Natural killer cell treated with Interleukin-12 subunit alpha and Interleukin-12 subunit beta and Interleukin-15 and Interleukin-18, amount 100 ng/mL, for 72 hours (primary cell): ENCODE measurements around the gene NAV2. TPM values are rescaled to one million over a fixed set of nuclear protein-coding genes. Genes with fewer than 3 reads are reported as not detected.
"Not testable (repeated sequence)": the region's sequence is repeated elsewhere in the genome, so short reads cannot be mapped to it uniquely, and the experiment has no call there.

Experiments
- ATAC-seq, 2 donors: fragments of 150-1000 bp; cut with Tn5 transposase in 1 of 2; sonication (Bioruptor Pico), chemical (Tn5 transposase) in 1 of 2; 2 replicates each; pipeline ENCODE4 v1.10.0; 2021
- DNase-seq: peaks from one replicate; pipeline ENCODE4 v3.0.0; 2022; ENCODE audit warnings: low spot score
- H3K27ac Mint-ChIP-seq, 2 donors: 1 replicate in 1 of 2; 2 replicates in 1 of 2; pipeline ENCODE4 v1.8.0; 2022; ENCODE audit warnings: mixed read lengths in 2 of 2, mild to moderate bottlenecking in 1 of 2, moderate library complexity in 1 of 2
- H3K27me3 Mint-ChIP-seq, 2 donors: 1 replicate in 1 of 2; 2 replicates in 1 of 2; pipeline ENCODE4 v1.8.0; 2022; ENCODE audit warnings: mixed read lengths in 2 of 2
- H3K36me3 Mint-ChIP-seq: one replicate; pipeline ENCODE4 v1.8.0; 2022; ENCODE audit warnings: mixed read lengths
- H3K4me1 Mint-ChIP-seq, 2 donors: 1 replicate in 1 of 2; 2 replicates in 1 of 2; pipeline ENCODE4 v1.8.0; 2022; ENCODE audit warnings: low read depth in 2 of 2, mixed read lengths in 2 of 2, mild to moderate bottlenecking in 1 of 2
- H3K4me3 Mint-ChIP-seq: one replicate; pipeline ENCODE4 v1.8.0; 2022; ENCODE audit warnings: mixed read lengths
- H3K9me3 Mint-ChIP-seq: 2 replicates; pipeline ENCODE4 v1.8.0; 2022; ENCODE audit warnings: mixed read lengths
- total RNA-seq, 2 donors: library from RNA; stranded (reverse); gene quantifications; one replicate each; pipeline ENCODE4 v1.2.3, GENCODE V29; 2022

NAV2 gene
- total RNA-seq, 2 donors from 2014 or later = 0.31 to 0.67 TPM

GRCh38 chr11:19878520-19878919 is 165.9 kb downstream of the NAV2 start:
- H3K4me3 Mint-ChIP-seq = no peak overlapping the region
- no peak overlapping the region for H3K27ac Mint-ChIP-seq
- no peaks in the 10 kb centered on the region for H3K4me1 Mint-ChIP-seq
- ATAC-seq (no peak), DNase-seq (no peak)
- H3K27me3 Mint-ChIP-seq = peaks cover 0 to 7% of the 10 kb centered on the region in 2 donors
- H3K9me3 Mint-ChIP-seq = no peaks in the 10 kb centered on the region
- no peaks in the 10 kb centered on the region for H3K36me3 Mint-ChIP-seq

- ATAC-seq = no peak
- H3K36me3 Mint-ChIP-seq = no peaks in the 10 kb centered on the region
- H3K27me3 Mint-ChIP-seq = peaks cover 0 to 7% of the 10 kb centered on the region in 2 donors
- no peak overlapping the region for H3K4me3 Mint-ChIP-seq
- H3K27ac Mint-ChIP-seq = no peak overlapping the region
- H3K4me1 Mint-ChIP-seq = no peaks in the 10 kb centered on the region
- no peaks in the 10 kb centered on the region for H3K9me3 Mint-ChIP-seq
- no peak for DNase-seq
Observed at GRCh38 chr11:19879307-19880087, 166.9 kb downstream of the NAV2 start.

- Mint-ChIP-seq H3K27me3 (peaks cover 0 to 7% of the 10 kb centered on the region in 2 donors), H3K9me3 (no peaks in the 10 kb centered on the region), H3K36me3 (no peaks in the 10 kb centered on the region), H3K4me1 (no peaks in the 10 kb centered on the region), H3K27ac (no peak overlapping the region), H3K4me3 (no peak overlapping the region)
- DNase-seq (no peak), ATAC-seq (no peak)
Observed at GRCh38 chr11:19880088-19880345, 167.4 kb downstream of the NAV2 start.

GRCh38 chr11:19881177-19881576 is 168.5 kb downstream of the NAV2 start:
- H3K27ac Mint-ChIP-seq = no peak overlapping the region
- no peaks in the 10 kb centered on the region for H3K36me3 Mint-ChIP-seq
- no peak for ATAC-seq
- no peaks in the 10 kb centered on the region for H3K4me1 Mint-ChIP-seq
- peaks cover 0 to 7% of the 10 kb centered on the region in 2 donors for H3K27me3 Mint-ChIP-seq
- no peaks in the 10 kb centered on the region for H3K9me3 Mint-ChIP-seq
- H3K4me3 Mint-ChIP-seq = no peak overlapping the region
- DNase-seq = no peak

- Mint-ChIP-seq H3K36me3 (no peaks in the 10 kb centered on the region), H3K4me1 (no peaks in the 10 kb centered on the region), H3K27ac (no peak overlapping the region), H3K9me3 (no peaks in the 10 kb centered on the region), H3K4me3 (no peak overlapping the region), H3K27me3 (peaks cover 0 to 7% of the 10 kb centered on the region in 2 donors)
- ATAC-seq (no peak), DNase-seq (no peak)
Observed at GRCh38 chr11:19882356-19882755, 169.7 kb downstream of the NAV2 start.

GRCh38 chr11:19886498-19886897 is 173.9 kb downstream of the NAV2 start:
- Mint-ChIP-seq H3K9me3 (no peaks in the 10 kb centered on the region), H3K4me1 (no peaks in the 10 kb centered on the region), H3K4me3 (no peak overlapping the region), H3K36me3 (no peaks in the 10 kb centered on the region), H3K27me3 (peaks cover 5 to 8% of the 10 kb centered on the region in 2 donors), H3K27ac (no peak overlapping the region)
- no peak for ATAC-seq
- no peak for DNase-seq

GRCh38 chr11:19887842-19888241 is 175.2 kb downstream of the NAV2 start:
- no peak overlapping the region for H3K4me3 Mint-ChIP-seq
- H3K9me3 Mint-ChIP-seq = no peaks in the 10 kb centered on the region
- no peaks in the 10 kb centered on the region for H3K4me1 Mint-ChIP-seq
- H3K27ac Mint-ChIP-seq = no peak overlapping the region
- ATAC-seq (no peak), DNase-seq (no peak)
- H3K36me3 Mint-ChIP-seq = no peaks in the 10 kb centered on the region
- H3K27me3 Mint-ChIP-seq = peaks cover 3 to 8% of the 10 kb centered on the region in 2 donors

- Mint-ChIP-seq H3K27ac (no peak overlapping the region), H3K36me3 (no peaks in the 10 kb centered on the region), H3K4me1 (no peaks in the 10 kb centered on the region), H3K9me3 (no peaks in the 10 kb centered on the region), H3K27me3 (peaks cover 3 to 15% of the 10 kb centered on the region in 2 donors), H3K4me3 (no peak overlapping the region)
- DNase-seq = no peak
- ATAC-seq = no peak
Observed at GRCh38 chr11:19889531-19889930, 176.9 kb downstream of the NAV2 start.

- DNase-seq (no peak), ATAC-seq (no peak)
- Mint-ChIP-seq H3K9me3 (no peaks in the 10 kb centered on the region), H3K36me3 (no peaks in the 10 kb centered on the region), H3K4me1 (no peaks in the 10 kb centered on the region), H3K27me3 (peaks cover 3 to 15% of the 10 kb centered on the region in 2 donors), H3K27ac (no peak overlapping the region), H3K4me3 (no peak overlapping the region)
Observed at GRCh38 chr11:19890308-19890707, 177.7 kb downstream of the NAV2 start.

- Mint-ChIP-seq H3K36me3 (no peaks in the 10 kb centered on the region), H3K9me3 (no peaks in the 10 kb centered on the region), H3K4me3 (no peak overlapping the region), H3K4me1 (no peaks in the 10 kb centered on the region), H3K27me3 (peaks cover 3 to 15% of the 10 kb centered on the region in 2 donors), H3K27ac (no peak overlapping the region)
- no peak for DNase-seq
- ATAC-seq = no peak
Observed at GRCh38 chr11:19891022-19891421, 178.4 kb downstream of the NAV2 start.

- DNase-seq = no peak
- Mint-ChIP-seq H3K9me3 (no peaks in the 10 kb centered on the region), H3K36me3 (no peaks in the 10 kb centered on the region), H3K27me3 (peaks cover 3 to 15% of the 10 kb centered on the region in 2 donors), H3K4me1 (no peaks in the 10 kb centered on the region), H3K4me3 (no peak overlapping the region), H3K27ac (no peak overlapping the region)
- ATAC-seq = no peak
Observed at GRCh38 chr11:19892387-19892786, 179.8 kb downstream of the NAV2 start.

GRCh38 chr11:19892876-19893275 is 180.2 kb downstream of the NAV2 start:
- peaks cover 3 to 15% of the 10 kb centered on the region in 2 donors for H3K27me3 Mint-ChIP-seq
- H3K4me3 Mint-ChIP-seq = no peak overlapping the region
- no peaks in the 10 kb centered on the region for H3K36me3 Mint-ChIP-seq
- no peak for DNase-seq
- no peak overlapping the region for H3K27ac Mint-ChIP-seq
- no peaks in the 10 kb centered on the region for H3K9me3 Mint-ChIP-seq
- ATAC-seq = no peak
- H3K4me1 Mint-ChIP-seq = no peaks in the 10 kb centered on the region

- peaks cover 0 to 7% of the 10 kb centered on the region in 2 donors for H3K27me3 Mint-ChIP-seq
- H3K9me3 Mint-ChIP-seq = no peaks in the 10 kb centered on the region
- H3K4me3 Mint-ChIP-seq = no peak overlapping the region
- H3K27ac Mint-ChIP-seq = no peak overlapping the region
- DNase-seq (no peak), ATAC-seq (no peak)
- no peaks in the 10 kb centered on the region for H3K36me3 Mint-ChIP-seq
- no peaks in the 10 kb centered on the region for H3K4me1 Mint-ChIP-seq
Observed at GRCh38 chr11:19894404-19894803, 181.8 kb downstream of the NAV2 start.

- not testable (repeated sequence) for H3K36me3 Mint-ChIP-seq, H3K27me3 Mint-ChIP-seq, H3K27ac Mint-ChIP-seq, H3K4me3 Mint-ChIP-seq, H3K4me1 Mint-ChIP-seq, DNase-seq, H3K9me3 Mint-ChIP-seq, ATAC-seq
Observed at GRCh38 chr11:19895037-19895436, 182.4 kb downstream of the NAV2 start.

GRCh38 chr11:19895776-19896175 is 183.1 kb downstream of the NAV2 start:
- Mint-ChIP-seq H3K4me1 (no peaks in the 10 kb centered on the region), H3K4me3 (no peak overlapping the region), H3K9me3 (no peaks in the 10 kb centered on the region), H3K27ac (no peak overlapping the region), H3K36me3 (no peaks in the 10 kb centered on the region), H3K27me3 (peaks cover 0 to 7% of the 10 kb centered on the region in 2 donors)
- ATAC-seq = no peak
- DNase-seq = no peak
